GM19239 (cell line): ENCODE data around the gene STOML3.

Experiments used
- DNase-seq: peaks from one replicate; pipeline ENCODE4 v3.0.0; 2011; ENCODE audit warnings: low spot score; ENCODE audit not compliant: insufficient read length
- FAIRE-seq: peaks from 2 replicates; lab custom pipeline; 2011; peaks lifted over from hg19 to GRCh38; lab: Jason Lieb, UNC

Gene STOML3

GRCh38 chr13:38993381-38993780 lies 2.8 kb upstream of the STOML3 start:
- FAIRE-seq (no peak), DNase-seq (no peak)

GRCh38 chr13:38981096-38981495 lies 9.5 kb downstream of the STOML3 start:
- DNase-seq (no peak), FAIRE-seq (no peak)

- FAIRE-seq: no peak
- no peak for DNase-seq
These were observed 9.9 kb downstream of the STOML3 start for GRCh38 chr13:38980750-38981078.

GRCh38 chr13:38979891-38980749 lies 10.5 kb downstream of the STOML3 start:
- FAIRE-seq: no peak
- DNase-seq: no peak

- DNase-seq: no peak
- no peak for FAIRE-seq
These were observed 20.1 kb downstream of the STOML3 start for GRCh38 chr13:38970380-38971051.

GRCh38 chr13:38969187-38969586 lies 21.4 kb downstream of the STOML3 start:
- FAIRE-seq (no peak), DNase-seq (no peak)

- DNase-seq: no peak
- FAIRE-seq: no peak
These were observed 23.2 kb downstream of the STOML3 start for GRCh38 chr13:38967446-38967845.

- FAIRE-seq: no peak
- no peak for DNase-seq
These were observed 25.4 kb downstream of the STOML3 start for GRCh38 chr13:38965281-38965680.

- FAIRE-seq (no peak), DNase-seq (no peak)
These were observed 30.5 kb downstream of the STOML3 start for GRCh38 chr13:38960175-38960574.

- FAIRE-seq (no peak), DNase-seq (no peak)
These were observed 32.6 kb downstream of the STOML3 start for GRCh38 chr13:38957794-38958592.

- DNase-seq: no peak
- FAIRE-seq: no peak
These were observed 35.8 kb downstream of the STOML3 start for GRCh38 chr13:38954844-38955243.

- DNase-seq (no peak), FAIRE-seq (no peak)
These were observed 36.3 kb downstream of the STOML3 start for GRCh38 chr13:38954291-38954690.

- FAIRE-seq: no peak
These were observed 37.8 kb downstream of the STOML3 start for GRCh38 chr13:38952827-38953226.

GRCh38 chr13:38951525-38952313 lies 38.9 kb downstream of the STOML3 start:
- FAIRE-seq: no peak

More at GRCh38 chr13:38952827-38953226, 37.8 kb downstream of the STOML3 start:
- no peak for DNase-seq

GRCh38 chr13:38950987-38951386 lies 39.6 kb downstream of the STOML3 start:
- no peak for DNase-seq
- FAIRE-seq: no peak

More at GRCh38 chr13:38951525-38952313, 38.9 kb downstream of the STOML3 start:
- DNase-seq: no peak

GRCh38 chr13:38947054-38947453 lies 43.6 kb downstream of the STOML3 start:
- FAIRE-seq (no peak), DNase-seq (no peak)

- FAIRE-seq (no peak), DNase-seq (no peak)
These were observed 46.4 kb downstream of the STOML3 start for GRCh38 chr13:38944219-38944618.

GRCh38 chr13:38943231-38943630 lies 47.4 kb downstream of the STOML3 start:
- FAIRE-seq: no peak
- DNase-seq: no peak

- no peak for FAIRE-seq
These were observed 49.2 kb downstream of the STOML3 start for GRCh38 chr13:38941353-38941945.

GRCh38 chr13:38933786-38934185 lies 56.8 kb downstream of the STOML3 start:
- DNase-seq: no peak
- FAIRE-seq: no peak

More at GRCh38 chr13:38941353-38941945, 49.2 kb downstream of the STOML3 start:
- no peak for DNase-seq
